Stimulated activated CD8-positive, alpha-beta memory T cell treated with anti-CD3 and anti-CD28 coated beads, Interleukin-2, amount 100 ng/mL, for 1 hour (primary cell): Measurements from ENCODE around the gene TSC22D3.
"Not testable (repeated sequence)": the region's sequence is repeated elsewhere in the genome, so short reads cannot be mapped to it uniquely, and the experiment has no call there.

Experiments used
- DNase-seq, 2 donors: peaks; one replicate each; pipeline ENCODE4 v3.0.0-alpha.2; 2020; ENCODE audit warnings: low read depth in 2 of 2

The TSC22D3 gene

GRCh38 chrX:107712231-107713202 lies 63.1 kb downstream of the TSC22D3 start:
- no peak for DNase-seq

GRCh38 chrX:107711521-107712181 lies 63.9 kb downstream of the TSC22D3 start:
- DNase-seq = no peak

GRCh38 chrX:107710617-107711391 lies 64.8 kb downstream of the TSC22D3 start:
- DNase-seq = peak in 1 of 2 donors; percentile 29

- no peak for DNase-seq
Measured at GRCh38 chrX:107709266-107709806, 66.3 kb downstream of the TSC22D3 start.

- no peak for DNase-seq
Measured at GRCh38 chrX:107708762-107709161, 66.8 kb downstream of the TSC22D3 start.

- DNase-seq = no peak
Measured at GRCh38 chrX:107707866-107708265, 67.7 kb downstream of the TSC22D3 start.

GRCh38 chrX:107706309-107706708 lies 69.3 kb downstream of the TSC22D3 start:
- no peak for DNase-seq

- no peak for DNase-seq
Measured at GRCh38 chrX:107704587-107704986, 71.0 kb downstream of the TSC22D3 start.

- DNase-seq = no peak
Measured at GRCh38 chrX:107704181-107704580, 71.4 kb downstream of the TSC22D3 start.

- DNase-seq = no peak
Measured at GRCh38 chrX:107701493-107702121, 74.0 kb downstream of the TSC22D3 start.

- DNase-seq = no peak
Measured at GRCh38 chrX:107700790-107701189, 74.8 kb downstream of the TSC22D3 start.

- DNase-seq = no peak
Measured at GRCh38 chrX:107700317-107700774, 75.2 kb downstream of the TSC22D3 start.

GRCh38 chrX:107699616-107700015 lies 76.0 kb downstream of the TSC22D3 start:
- DNase-seq = no peak

- DNase-seq = no peak
Measured at GRCh38 chrX:107691024-107691448, 84.6 kb downstream of the TSC22D3 start.

GRCh38 chrX:107687445-107687844 lies 88.1 kb downstream of the TSC22D3 start:
- DNase-seq = no peak

- no peak for DNase-seq
Measured at GRCh38 chrX:107686792-107687191, 88.8 kb downstream of the TSC22D3 start.

- no peak for DNase-seq
Measured at GRCh38 chrX:107686026-107686425, 89.6 kb downstream of the TSC22D3 start.

- DNase-seq = not testable (repeated sequence)
Measured at GRCh38 chrX:107685586-107685985, 90.0 kb downstream of the TSC22D3 start.

GRCh38 chrX:107684956-107685385 lies 90.6 kb downstream of the TSC22D3 start:
- DNase-seq = no peak

GRCh38 chrX:107683931-107684330 lies 91.7 kb downstream of the TSC22D3 start:
- no peak for DNase-seq
